PC-9 (cell line): ENCODE measurements around the gene AGBL4. TPM values are rescaled to one million over a fixed set of nuclear protein-coding genes. Genes with fewer than 3 reads are reported as not detected.

Experiments used
- BruUV-seq: library from RNA; stranded (reverse); fragments of 400-500 nt; replicated peaks from 2 replicates; lab custom pipeline; 2021; lab: Mats Ljungman, UMichigan
- CTCF ChIA-PET: fragments of 300-600 bp; sonication (Branson Sonifier 250); formaldehyde crosslinking; loops from one replicate; lab custom pipeline; 2022; ENCODE audit warnings: antibody characterized with exemption; lab: Charles Lee
- POLR2A ChIA-PET: fragments of 300-600 bp; sonication (Branson Sonifier 250); formaldehyde crosslinking; loops from one replicate; lab custom pipeline; 2022; ENCODE audit warnings: antibody characterized with exemption; ENCODE audit not compliant: unreplicated experiment; lab: Charles Lee
- DNase-seq, 2 experiments: peaks; one replicate each; pipeline versions ENCODE4 v3.0.0 to v3.0.0-alpha.2; 2015 to 2022; ENCODE audit warnings: mixed read lengths in 1 of 2
- H2AFZ ChIP-seq: fragments of 200-600 bp; sonication (generic); 2 replicates; pipeline ENCODE4 v1.8.1; 2017; ENCODE audit warnings: antibody characterized with exemption
- H3F3A ChIP-seq: fragments of 200-600 bp; sonication (generic); 2 replicates; pipeline ENCODE4 v1.8.1; 2017; ENCODE audit warnings: antibody characterized with exemption, mild to moderate bottlenecking, low read depth; ENCODE audit not compliant: insufficient read depth
- H3K27ac ChIP-seq: fragments of 200-600 bp; sonication (generic); 2 replicates; pipeline ENCODE4 v1.6.1; 2016; ENCODE audit warnings: mixed run types
- H3K27me3 ChIP-seq: fragments of 200-600 bp; sonication (generic); 2 replicates; pipeline ENCODE4 v1.6.1; 2016; ENCODE audit warnings: low read depth, mixed run types; ENCODE audit not compliant: insufficient read depth
- H3K36me3 ChIP-seq: fragments of 200-600 bp; sonication (generic); 2 replicates; pipeline ENCODE4 v1.6.1; 2016; ENCODE audit warnings: low read depth, mixed run types
- H3K4me1 ChIP-seq: fragments of 200-600 bp; sonication (generic); replicated peaks from 2 replicates; pipeline ENCODE4 v1.6.1; 2016; ENCODE audit warnings: mixed run types; ENCODE audit not compliant: insufficient read depth
- H3K4me2 ChIP-seq: fragments of 200-600 bp; sonication (generic); 2 replicates; pipeline ENCODE4 v1.6.1; 2017; ENCODE audit warnings: mixed run types
- H3K4me3 ChIP-seq: fragments of 200-600 bp; sonication (generic); 2 replicates; pipeline ENCODE4 v1.6.1; 2016; ENCODE audit warnings: mixed run types
- H3K79me2 ChIP-seq: fragments of 200-600 bp; sonication (generic); 2 replicates; pipeline ENCODE4 v1.6.1; 2017; ENCODE audit warnings: low read depth, mixed run types
- H3K9me2 ChIP-seq: fragments of 200-600 bp; sonication (generic); 2 replicates; pipeline ENCODE4 v1.8.1; 2017; ENCODE audit warnings: mild to moderate bottlenecking; ENCODE audit not compliant: insufficient read depth
- H3K9me3 ChIP-seq: fragments of 200-600 bp; sonication (generic); 2 replicates; pipeline ENCODE4 v1.8.1; 2016; ENCODE audit warnings: low read depth; ENCODE audit not compliant: insufficient read depth
- H4K20me1 ChIP-seq: fragments of 200-600 bp; sonication (generic); 2 replicates; pipeline ENCODE4 v1.8.1; 2017; ENCODE audit not compliant: insufficient read depth
- CTCF ChIP-seq: fragments of 200-600 bp; sonication (generic); conservative IDR thresholded peaks from 2 replicates; pipeline ENCODE4 v1.6.1; 2017; ENCODE audit warnings: mixed run types, antibody characterized with exemption, mild to moderate bottlenecking, moderate library complexity
- EZH2 ChIP-seq: fragments of 200-600 bp; sonication (generic); IDR thresholded peaks from 2 replicates; pipeline ENCODE4 v1.8.0; 2017; ENCODE audit warnings: antibody characterized with exemption, low read depth
- intact Hi-C: fragments of 100-400 bp; cut with micrococcal nuclease; formaldehyde crosslinking; loops from one replicate; pipeline ENCODE4 v1.10.0; 2022; ENCODE audit not compliant: unreplicated experiment
- total RNA-seq: library from RNA; stranded (reverse); gene quantifications from 2 replicates; pipeline ENCODE4 v1.2.3, GENCODE V29; 2021

AGBL4 gene
- total RNA-seq, 1 experiment from 2014 or later: not detected

- H3K9me2 ChIP-seq: no peaks in the 10 kb centered on the region
- H3K79me2 ChIP-seq: no peaks in the 10 kb centered on the region
- no peak overlapping the region for H3K27ac ChIP-seq
- BruUV-seq: no TSS peak
- no peaks in the 10 kb centered on the region for H3F3A ChIP-seq
- H3K4me1 ChIP-seq: no peaks in the 10 kb centered on the region
- no peak overlapping the region for H3K4me2 ChIP-seq
- ChIA-PET POLR2A (no interaction called here), CTCF (no interaction called here)
- H2AFZ ChIP-seq: no peak overlapping the region
- H3K36me3 ChIP-seq: no peaks in the 10 kb centered on the region
- no peaks in the 10 kb centered on the region for H4K20me1 ChIP-seq
- DNase-seq: no peak
- no peaks in the 10 kb centered on the region for H3K9me3 ChIP-seq
- intact Hi-C loops: no loop called here
- no peaks in the 10 kb centered on the region for H3K27me3 ChIP-seq
- no peak for TF ChIP-seq EZH2
- TF ChIP-seq CTCF: no peak
- no peak overlapping the region for H3K4me3 ChIP-seq
Measured at GRCh38 chr1:49166031-49166430, 857.7 kb downstream of the AGBL4 start.

GRCh38 chr1:49163031-49163430, 860.7 kb downstream of the AGBL4 start:
- Histone ChIP-seq H2AFZ (no peak overlapping the region), H3K4me3 (no peak overlapping the region), H4K20me1 (no peaks in the 10 kb centered on the region), H3K36me3 (no peaks in the 10 kb centered on the region), H3K4me1 (no peaks in the 10 kb centered on the region), H3K9me2 (no peaks in the 10 kb centered on the region), H3K9me3 (no peaks in the 10 kb centered on the region), H3K27me3 (no peaks in the 10 kb centered on the region), H3K27ac (no peak overlapping the region), H3K79me2 (no peaks in the 10 kb centered on the region), H3F3A (no peaks in the 10 kb centered on the region), H3K4me2 (no peak overlapping the region)
- CTCF ChIA-PET: no interaction called here
- no TSS peak for BruUV-seq
- intact Hi-C loops: no loop called here
- DNase-seq: no peak
- POLR2A ChIA-PET: no interaction called here
- no peak for TF ChIP-seq EZH2
- TF ChIP-seq CTCF: no peak

- no peak overlapping the region for H3K4me3 ChIP-seq
Measured at GRCh38 chr1:49160677-49161076, 863.1 kb downstream of the AGBL4 start.

More at GRCh38 chr1:49160677-49161076, 863.1 kb downstream of the AGBL4 start:
- no peaks in the 10 kb centered on the region for H4K20me1 ChIP-seq
- CTCF ChIA-PET: no interaction called here
- no peak for DNase-seq
- no peaks in the 10 kb centered on the region for H3K79me2 ChIP-seq
- H3F3A ChIP-seq: no peaks in the 10 kb centered on the region
- H3K27me3 ChIP-seq: no peaks in the 10 kb centered on the region
- H3K4me1 ChIP-seq: no peaks in the 10 kb centered on the region
- H3K36me3 ChIP-seq: no peaks in the 10 kb centered on the region
- POLR2A ChIA-PET: no interaction called here
- no TSS peak for BruUV-seq
- TF ChIP-seq CTCF: no peak
- no peak overlapping the region for H3K4me2 ChIP-seq
- H3K9me2 ChIP-seq: 0 out of 2 replicates have a peak, but pooled peaks cover 4% of the 10 kb centered on the region
- H2AFZ ChIP-seq: no peak overlapping the region
- no peak overlapping the region for H3K27ac ChIP-seq
- intact Hi-C loops: no loop called here
- no peaks in the 10 kb centered on the region for H3K9me3 ChIP-seq
